ENCODE results near the gene MAG. TPM values are rescaled to one million over a fixed set of nuclear protein-coding genes. Genes with fewer than 3 reads are reported as not detected.

MAG gene
- total and polyA plus RNA-seq, 9 of the 15 experiments (the other 6 are each of a cell fraction or from before 2014, with no cell fraction given): 0.11 to 10.0 (median 1.6) TPM

DNA sequence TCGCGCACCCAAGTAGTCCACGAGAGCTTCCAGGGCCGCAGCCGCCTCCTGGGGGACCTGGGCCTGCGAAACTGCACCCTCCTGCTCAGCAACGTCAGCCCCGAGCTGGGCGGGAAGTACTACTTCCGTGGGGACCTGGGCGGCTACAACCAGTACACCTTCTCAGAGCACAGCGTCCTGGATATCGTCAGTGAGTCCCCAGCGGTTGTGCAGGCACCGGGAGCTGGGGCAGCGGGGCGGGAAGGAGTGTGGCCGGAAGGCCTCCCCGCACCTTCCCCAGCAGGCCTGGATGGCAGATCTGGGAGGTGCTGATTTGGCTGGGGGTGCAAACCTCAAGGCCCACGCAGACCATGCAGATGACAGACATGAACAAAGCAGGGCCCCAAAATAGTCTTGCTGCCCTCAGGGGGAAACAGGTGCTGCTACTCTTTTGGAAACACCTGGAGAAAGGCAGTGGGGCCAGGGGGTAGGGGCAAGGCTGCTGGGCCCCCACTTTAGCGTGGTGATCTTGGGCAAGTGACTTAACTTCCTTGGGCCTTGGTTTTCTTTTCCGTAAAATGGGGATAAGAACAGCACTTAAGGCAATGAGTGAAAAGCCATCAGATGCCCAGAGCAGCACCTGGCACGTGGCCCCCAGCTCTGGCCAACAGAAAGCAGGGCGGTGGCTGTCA lies 4.0 kb downstream of the MAG start (continued):
- TF ChIP-seq THRAP3 (IDR thresholded peaks at IDR 0.05; ENCODE audit: borderline replicate concordance) (no peak), ZNF764 (CRISPR knock-in tag; IDR thresholded peaks at IDR 0.05; ENCODE audit: low read depth) (no peak), POLR2B (IDR thresholded peaks at IDR 0.05; ENCODE audit: low read depth, partially characterized antibody) (no peak), EHMT2 (IDR thresholded peaks at IDR 0.05) (no peak), MEIS2 (IDR thresholded peaks at IDR 0.05; ENCODE audit: partially characterized antibody) (peak; percentile 34), ARID2 (IDR thresholded peaks at IDR 0.05) (no peak), NCOR1 (IDR thresholded peaks at IDR 0.05) (peak; percentile 19; the same call in 1 of the 2 replicates), CEBPG (CRISPR knock-in tag; IDR thresholded peaks at IDR 0.05) (no peak), CEBPG (tag; conservative IDR thresholded peaks at IDR 0.05 in 1 of 2, IDR thresholded peaks at IDR 0.05 in 1 of 2) (no peak), ATF7 (IDR thresholded peaks at IDR 0.05) (no peak), NR2C2 (CRISPR knock-in tag; IDR thresholded peaks at IDR 0.05) (no peak), NR2C2 (tag; IDR thresholded peaks at IDR 0.05) (no peak), ZSCAN32 (CRISPR knock-in tag; IDR thresholded peaks at IDR 0.05) (no peak), SMARCE1 (IDR thresholded peaks at IDR 0.05) (no peak), KDM1A (IDR thresholded peaks at IDR 0.05) (peak in 1 of 2 experiments; percentile 58; a peak in 2 of 4 replicates), ETV6 (IDR thresholded peaks at IDR 0.05; ENCODE audit: borderline replicate concordance in 1 of 2, low read depth in 2 of 2, low read length in 1 of 2) (no peak), ETV6 (CRISPR knock-in tag; IDR thresholded peaks at IDR 0.05; ENCODE audit: borderline replicate concordance) (no peak), BCOR (IDR thresholded peaks at IDR 0.05) (peak; percentile 61), CREBBP (IDR thresholded peaks at IDR 0.05; ENCODE audit: low read depth, low read length) (no peak)
- TF ChIP-seq, protein P1, sequence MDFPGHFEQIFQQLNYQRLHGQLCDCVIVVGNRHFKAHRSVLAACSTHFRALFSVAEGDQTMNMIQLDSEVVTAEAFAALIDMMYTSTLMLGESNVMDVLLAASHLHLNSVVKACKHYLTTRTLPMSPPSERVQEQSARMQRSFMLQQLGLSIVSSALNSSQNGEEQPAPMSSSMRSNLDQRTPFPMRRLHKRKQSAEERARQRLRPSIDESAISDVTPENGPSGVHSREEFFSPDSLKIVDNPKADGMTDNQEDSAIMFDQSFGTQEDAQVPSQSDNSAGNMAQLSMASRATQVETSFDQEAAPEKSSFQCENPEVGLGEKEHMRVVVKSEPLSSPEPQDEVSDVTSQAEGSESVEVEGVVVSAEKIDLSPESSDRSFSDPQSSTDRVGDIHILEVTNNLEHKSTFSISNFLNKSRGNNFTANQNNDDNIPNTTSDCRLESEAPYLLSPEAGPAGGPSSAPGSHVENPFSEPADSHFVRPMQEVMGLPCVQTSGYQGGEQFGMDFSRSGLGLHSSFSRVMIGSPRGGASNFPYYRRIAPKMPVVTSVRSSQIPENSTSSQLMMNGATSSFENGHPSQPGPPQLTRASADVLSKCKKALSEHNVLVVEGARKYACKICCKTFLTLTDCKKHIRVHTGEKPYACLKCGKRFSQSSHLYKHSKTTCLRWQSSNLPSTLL (IDR thresholded peaks at IDR 0.05): no peak
- TF ChIP-seq, protein P2, sequence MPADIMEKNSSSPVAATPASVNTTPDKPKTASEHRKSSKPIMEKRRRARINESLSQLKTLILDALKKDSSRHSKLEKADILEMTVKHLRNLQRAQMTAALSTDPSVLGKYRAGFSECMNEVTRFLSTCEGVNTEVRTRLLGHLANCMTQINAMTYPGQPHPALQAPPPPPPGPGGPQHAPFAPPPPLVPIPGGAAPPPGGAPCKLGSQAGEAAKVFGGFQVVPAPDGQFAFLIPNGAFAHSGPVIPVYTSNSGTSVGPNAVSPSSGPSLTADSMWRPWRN (IDR thresholded peaks at IDR 0.05; ENCODE audit: low read depth): no peak
- TF ChIP-seq, protein P3, sequence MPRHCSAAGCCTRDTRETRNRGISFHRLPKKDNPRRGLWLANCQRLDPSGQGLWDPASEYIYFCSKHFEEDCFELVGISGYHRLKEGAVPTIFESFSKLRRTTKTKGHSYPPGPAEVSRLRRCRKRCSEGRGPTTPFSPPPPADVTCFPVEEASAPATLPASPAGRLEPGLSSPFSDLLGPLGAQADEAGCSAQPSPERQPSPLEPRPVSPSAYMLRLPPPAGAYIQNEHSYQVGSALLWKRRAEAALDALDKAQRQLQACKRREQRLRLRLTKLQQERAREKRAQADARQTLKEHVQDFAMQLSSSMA (CRISPR knock-in tag; IDR thresholded peaks at IDR 0.05): no peak
- TF ChIP-seq, protein P4, sequence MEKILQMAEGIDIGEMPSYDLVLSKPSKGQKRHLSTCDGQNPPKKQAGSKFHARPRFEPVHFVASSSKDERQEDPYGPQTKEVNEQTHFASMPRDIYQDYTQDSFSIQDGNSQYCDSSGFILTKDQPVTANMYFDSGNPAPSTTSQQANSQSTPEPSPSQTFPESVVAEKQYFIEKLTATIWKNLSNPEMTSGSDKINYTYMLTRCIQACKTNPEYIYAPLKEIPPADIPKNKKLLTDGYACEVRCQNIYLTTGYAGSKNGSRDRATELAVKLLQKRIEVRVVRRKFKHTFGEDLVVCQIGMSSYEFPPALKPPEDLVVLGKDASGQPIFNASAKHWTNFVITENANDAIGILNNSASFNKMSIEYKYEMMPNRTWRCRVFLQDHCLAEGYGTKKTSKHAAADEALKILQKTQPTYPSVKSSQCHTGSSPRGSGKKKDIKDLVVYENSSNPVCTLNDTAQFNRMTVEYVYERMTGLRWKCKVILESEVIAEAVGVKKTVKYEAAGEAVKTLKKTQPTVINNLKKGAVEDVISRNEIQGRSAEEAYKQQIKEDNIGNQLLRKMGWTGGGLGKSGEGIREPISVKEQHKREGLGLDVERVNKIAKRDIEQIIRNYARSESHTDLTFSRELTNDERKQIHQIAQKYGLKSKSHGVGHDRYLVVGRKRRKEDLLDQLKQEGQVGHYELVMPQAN (IDR thresholded peaks at IDR 0.05; ENCODE audit: borderline replicate concordance): no peak

Measured in K562 (cell line).